Mesendoderm (in vitro differentiated cells): ENCODE data around the gene UNC79.
"Not testable (repeated sequence)": the region's sequence is repeated elsewhere in the genome, so short reads cannot be mapped to it uniquely, and the experiment has no call there.

Experiments used
- DNase-seq: peaks from one replicate; pipeline ENCODE4 v3.0.0; 2013
- H2AK5ac ChIP-seq: 2 replicates; pipeline ENCODE4 v1.6.1; 2013; ENCODE audit warnings: low read length, inconsistent platforms
- H2BK120ac ChIP-seq: 2 replicates; pipeline ENCODE4 v1.6.1; 2013; ENCODE audit warnings: low read depth, mild to moderate bottlenecking, low read length, moderate library complexity, mixed read lengths
- H2BK15ac ChIP-seq: replicated peaks from 2 replicates; pipeline ENCODE4 v1.6.1; 2013; ENCODE audit warnings: low read depth, mild to moderate bottlenecking, moderate library complexity
- H2BK5ac ChIP-seq: 2 replicates; pipeline ENCODE4 v1.6.1; 2013; ENCODE audit warnings: low read length, inconsistent platforms
- H3K18ac ChIP-seq: 2 replicates; pipeline ENCODE4 v1.6.1; 2013; ENCODE audit warnings: mild to moderate bottlenecking, low read length, mixed read lengths
- H3K23ac ChIP-seq: one replicate; pipeline ENCODE4 v1.6.1; 2013; ENCODE audit warnings: low read length
- H3K27ac ChIP-seq: 2 replicates; pipeline ENCODE4 v1.5.1; 2013; ENCODE audit warnings: low read depth, mild to moderate bottlenecking, inconsistent platforms, low read length, moderate library complexity
- H3K27me3 ChIP-seq: 2 replicates; pipeline ENCODE4 v1.6.1; 2013; ENCODE audit warnings: low read length, control low read depth, mild to moderate bottlenecking, inconsistent platforms; ENCODE audit not compliant: insufficient read depth, poor library complexity
- H3K36me3 ChIP-seq: 2 replicates; pipeline ENCODE4 v1.6.1; 2013; ENCODE audit warnings: low read length, inconsistent platforms; ENCODE audit not compliant: control insufficient read depth, insufficient read depth
- H3K4ac ChIP-seq: one replicate; pipeline ENCODE4 v1.6.1; 2013; ENCODE audit warnings: low read depth, mild to moderate bottlenecking, low read length, moderate library complexity
- H3K4me1 ChIP-seq: 2 replicates; pipeline ENCODE4 v1.6.1; 2013; ENCODE audit warnings: low read depth, low read length, inconsistent platforms; ENCODE audit not compliant: control insufficient read depth
- H3K4me2 ChIP-seq: 2 replicates; pipeline ENCODE4 v1.6.1; 2013; ENCODE audit warnings: low read length
- H3K4me3 ChIP-seq: 2 replicates; pipeline ENCODE4 v1.5.1; 2013; ENCODE audit warnings: mild to moderate bottlenecking, low read length
- H3K56ac ChIP-seq: one replicate; pipeline ENCODE4 v1.6.1; 2013; ENCODE audit warnings: low read length
- H3K79me1 ChIP-seq: 2 replicates; pipeline ENCODE4 v1.6.1; 2013; ENCODE audit warnings: low read length, inconsistent platforms
- H3K79me2 ChIP-seq: 2 replicates; pipeline ENCODE4 v1.6.1; 2013; ENCODE audit warnings: mild to moderate bottlenecking, low read length; ENCODE audit not compliant: control insufficient read depth, insufficient read depth
- H3K9ac ChIP-seq: 2 replicates; pipeline ENCODE4 v1.6.1; 2013; ENCODE audit warnings: low read length, inconsistent platforms
- H4K5ac ChIP-seq: one replicate; pipeline ENCODE4 v1.6.1; 2013; ENCODE audit warnings: low read length
- H4K8ac ChIP-seq: one replicate; pipeline ENCODE4 v1.6.1; 2013; ENCODE audit warnings: low read depth, mild to moderate bottlenecking, control low read depth, low read length, moderate library complexity
- WGBS: extraction: QIAGEN DNeasy Blood & Tissue Kit; methylation state at CpG from one replicate; pipeline ENCODE4 v1.1.7; 2013; ENCODE audit warnings: low lambda C conversion rate, missing lambda C conversion rate; ENCODE audit not compliant: insufficient coverage; ENCODE audit errors: extremely low coverage; 5-methylcytosine and 5-hydroxymethylcytosine counted together

Gene UNC79

GRCh38 chr14:93476305-93476704 is 45.6 kb downstream of the UNC79 start:
- H4K8ac ChIP-seq, result no peak overlapping the region
- H3K4me3 ChIP-seq, result no peak overlapping the region
- H4K5ac ChIP-seq, result no peak overlapping the region
- no peak overlapping the region for H2BK120ac ChIP-seq
- no peaks in the 10 kb centered on the region for H3K36me3 ChIP-seq
- no peaks in the 10 kb centered on the region for H3K27me3 ChIP-seq
- H3K27ac ChIP-seq, result no peak overlapping the region
- H2BK5ac ChIP-seq, result no peak overlapping the region
- no peaks in the 10 kb centered on the region for H3K79me2 ChIP-seq
- no peak overlapping the region for H2AK5ac ChIP-seq
- no peak overlapping the region for H3K4ac ChIP-seq
- no peaks in the 10 kb centered on the region for H3K4me1 ChIP-seq
- no peak overlapping the region for H3K56ac ChIP-seq
- H3K23ac ChIP-seq, result no peak overlapping the region
- no peak overlapping the region for H3K4me2 ChIP-seq
- WGBS, result no CpG with 5 or more reads among the region's 3 CpGs
- H3K18ac ChIP-seq, result no peak overlapping the region
- no peak overlapping the region for H3K9ac ChIP-seq
- H2BK15ac ChIP-seq, result no peak overlapping the region
- DNase-seq, result no peak
- H3K79me1 ChIP-seq, result no peaks in the 10 kb centered on the region

- not testable (repeated sequence) for H2BK120ac ChIP-seq, H3K79me1 ChIP-seq, H2BK5ac ChIP-seq, H3K9ac ChIP-seq, H3K56ac ChIP-seq, H3K27me3 ChIP-seq, H3K27ac ChIP-seq, H3K4me1 ChIP-seq, H3K4ac ChIP-seq, H4K8ac ChIP-seq, H3K4me3 ChIP-seq, H4K5ac ChIP-seq, DNase-seq, H3K36me3 ChIP-seq, H3K79me2 ChIP-seq, H3K18ac ChIP-seq, H3K4me2 ChIP-seq, H2AK5ac ChIP-seq, H2BK15ac ChIP-seq, H3K23ac ChIP-seq
- WGBS, result 100% methylated on average over 1 of the region's 2 CpGs
Observed at GRCh38 chr14:93479074-93479473, 48.3 kb downstream of the UNC79 start.

GRCh38 chr14:93480867-93481266 is 50.1 kb downstream of the UNC79 start:
- no peak overlapping the region for H3K23ac ChIP-seq
- H2BK5ac ChIP-seq, result no peak overlapping the region
- H4K5ac ChIP-seq, result no peak overlapping the region
- H2BK120ac ChIP-seq, result no peak overlapping the region
- H3K18ac ChIP-seq, result no peak overlapping the region
- H3K79me2 ChIP-seq, result no peaks in the 10 kb centered on the region
- no peak overlapping the region for H4K8ac ChIP-seq
- H3K27me3 ChIP-seq, result no peaks in the 10 kb centered on the region
- H3K36me3 ChIP-seq, result no peaks in the 10 kb centered on the region
- H2AK5ac ChIP-seq, result no peak overlapping the region
- no peaks in the 10 kb centered on the region for H3K79me1 ChIP-seq
- no peaks in the 10 kb centered on the region for H3K4me1 ChIP-seq
- no peak overlapping the region for H3K4me3 ChIP-seq
- H3K56ac ChIP-seq, result no peak overlapping the region
- H3K4me2 ChIP-seq, result no peak overlapping the region
- no peak overlapping the region for H3K27ac ChIP-seq
- DNase-seq, result no peak
- no peak overlapping the region for H3K9ac ChIP-seq
- H2BK15ac ChIP-seq, result no peak overlapping the region
- H3K4ac ChIP-seq, result no peak overlapping the region

GRCh38 chr14:93481758-93482157 is 51.0 kb downstream of the UNC79 start:
- Histone ChIP-seq H2AK5ac (no peak overlapping the region), H2BK5ac (no peak overlapping the region), H3K4me3 (no peak overlapping the region), H3K27ac (no peak overlapping the region), H2BK120ac (no peak overlapping the region), H3K18ac (no peak overlapping the region), H3K79me1 (no peaks in the 10 kb centered on the region), H3K36me3 (no peaks in the 10 kb centered on the region), H3K79me2 (no peaks in the 10 kb centered on the region), H3K23ac (no peak overlapping the region), H3K4me2 (no peak overlapping the region), H3K56ac (no peak overlapping the region), H3K27me3 (no peaks in the 10 kb centered on the region), H3K4ac (no peak overlapping the region), H3K4me1 (no peaks in the 10 kb centered on the region), H3K9ac (no peak overlapping the region), H2BK15ac (no peak overlapping the region), H4K8ac (no peak overlapping the region), H4K5ac (no peak overlapping the region)
- DNase-seq, result no peak
- WGBS, result no CpG with 5 or more reads among the region's 2 CpGs

- no peak overlapping the region for H3K4me2 ChIP-seq
- H2BK120ac ChIP-seq, result no peak overlapping the region
- no peak overlapping the region for H3K4ac ChIP-seq
- H3K79me1 ChIP-seq, result no peaks in the 10 kb centered on the region
- H2BK15ac ChIP-seq, result no peak overlapping the region
- no CpG with 5 or more reads among the region's 1 CpG for WGBS
- no peak overlapping the region for H3K27ac ChIP-seq
- H2AK5ac ChIP-seq, result no peak overlapping the region
- no peak overlapping the region for H3K9ac ChIP-seq
- no peak for DNase-seq
- no peaks in the 10 kb centered on the region for H3K4me1 ChIP-seq
- no peak overlapping the region for H2BK5ac ChIP-seq
- H4K8ac ChIP-seq, result no peak overlapping the region
- no peaks in the 10 kb centered on the region for H3K79me2 ChIP-seq
- H3K18ac ChIP-seq, result no peak overlapping the region
- H3K4me3 ChIP-seq, result no peak overlapping the region
- H3K36me3 ChIP-seq, result no peaks in the 10 kb centered on the region
- no peak overlapping the region for H4K5ac ChIP-seq
- no peaks in the 10 kb centered on the region for H3K27me3 ChIP-seq
- H3K56ac ChIP-seq, result no peak overlapping the region
- H3K23ac ChIP-seq, result no peak overlapping the region
Observed at GRCh38 chr14:93490001-93490400, 59.3 kb downstream of the UNC79 start.

GRCh38 chr14:93493054-93493453 is 62.3 kb downstream of the UNC79 start:
- H3K4ac ChIP-seq, result no peak overlapping the region
- no peak overlapping the region for H3K4me3 ChIP-seq
- no peak overlapping the region for H2BK15ac ChIP-seq
- no CpG with 5 or more reads among the region's 5 CpGs for WGBS
- H3K18ac ChIP-seq, result no peak overlapping the region
- no peaks in the 10 kb centered on the region for H3K36me3 ChIP-seq
- H4K5ac ChIP-seq, result no peak overlapping the region
- no peak overlapping the region for H3K9ac ChIP-seq
- H3K56ac ChIP-seq, result no peak overlapping the region
- H3K4me1 ChIP-seq, result no peaks in the 10 kb centered on the region
- H3K27me3 ChIP-seq, result no peaks in the 10 kb centered on the region
- no peaks in the 10 kb centered on the region for H3K79me2 ChIP-seq
- no peak overlapping the region for H3K23ac ChIP-seq
- H4K8ac ChIP-seq, result no peak overlapping the region
- H2BK120ac ChIP-seq, result no peak overlapping the region
- peak; percentile 43 for DNase-seq
- no peak overlapping the region for H2AK5ac ChIP-seq
- no peak overlapping the region for H3K27ac ChIP-seq
- H3K4me2 ChIP-seq, result no peak overlapping the region
- no peak overlapping the region for H2BK5ac ChIP-seq
- no peaks in the 10 kb centered on the region for H3K79me1 ChIP-seq
